ENCODE measurements around the gene PRAMEF7.
"Not testable (repeated sequence)": the region's sequence is repeated elsewhere in the genome, so short reads cannot be mapped to it uniquely, and the experiment has no call there.

The PRAMEF7 gene

DNA sequence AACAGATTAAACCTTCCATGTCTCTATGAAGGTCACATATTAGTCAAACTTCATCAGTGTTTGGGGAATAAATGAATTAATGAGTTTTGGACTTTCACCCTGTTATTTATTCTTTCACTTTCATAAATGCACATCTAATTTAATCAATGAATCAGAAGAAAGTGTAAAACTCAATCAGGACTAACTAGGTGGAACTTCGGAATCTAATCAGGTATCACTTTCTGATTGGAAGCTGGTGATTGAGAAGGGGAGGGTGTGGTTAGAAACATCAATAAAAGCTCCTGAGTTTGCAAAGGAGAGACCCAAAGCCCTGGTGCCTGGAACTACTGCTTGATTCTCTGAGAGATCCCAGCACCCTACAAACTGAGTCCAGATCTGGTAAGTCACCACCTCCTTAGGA lies at the start of gene PRAMEF7:
Gene PRAMEF7 (plus strand): TSS at position 301 of the 400 bp plus-strand sequence. CDS start 1,083 bp downstream, outside the sequence.
- not testable (repeated sequence) for H3K4me1 ChIP-seq (ENCODE audit: control insufficient read depth, low read depth, low read length); H3K9ac ChIP-seq (ENCODE audit: low read length); H3K27ac ChIP-seq (ENCODE audit: low read length); H3K4me3 ChIP-seq (ENCODE audit: low read length); H3K36me3 ChIP-seq (ENCODE audit: control insufficient read depth, low read depth, low read length); H3K27me3 ChIP-seq (ENCODE audit: control insufficient read depth, insufficient read depth, low read length); H3K9me3 ChIP-seq (ENCODE audit: control insufficient read depth, low read depth, low read length)

DNA sequence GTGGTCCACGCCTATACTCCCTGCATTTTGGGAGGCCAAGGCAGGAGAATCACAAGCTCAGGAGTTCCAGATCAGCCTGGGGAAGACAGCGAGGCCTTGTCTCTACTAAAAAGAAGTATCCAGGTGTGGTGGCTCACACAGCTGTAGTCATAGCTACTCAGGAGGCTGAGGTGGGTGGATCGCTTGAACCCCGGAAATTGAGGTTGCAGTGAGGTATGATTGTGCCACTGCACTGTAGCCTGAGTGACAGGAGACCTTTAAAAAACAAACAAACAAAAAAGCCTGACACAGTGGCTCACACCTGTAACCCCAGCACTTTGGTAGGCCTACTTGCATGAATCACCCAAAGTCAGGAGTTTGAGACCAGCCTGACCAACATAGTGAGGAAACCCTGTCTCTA lies 38.0 kb upstream of the PRAMEF7 start:
- not testable (repeated sequence) for H3K27ac ChIP-seq (ENCODE audit: low read length); H3K4me3 ChIP-seq (ENCODE audit: low read length); H3K36me3 ChIP-seq (ENCODE audit: control insufficient read depth, low read depth, low read length); H3K9ac ChIP-seq (ENCODE audit: low read length); H3K27me3 ChIP-seq (ENCODE audit: control insufficient read depth, insufficient read depth, low read length); H3K4me1 ChIP-seq (ENCODE audit: control insufficient read depth, low read depth, low read length); H3K9me3 ChIP-seq (ENCODE audit: control insufficient read depth, low read depth, low read length)

DNA sequence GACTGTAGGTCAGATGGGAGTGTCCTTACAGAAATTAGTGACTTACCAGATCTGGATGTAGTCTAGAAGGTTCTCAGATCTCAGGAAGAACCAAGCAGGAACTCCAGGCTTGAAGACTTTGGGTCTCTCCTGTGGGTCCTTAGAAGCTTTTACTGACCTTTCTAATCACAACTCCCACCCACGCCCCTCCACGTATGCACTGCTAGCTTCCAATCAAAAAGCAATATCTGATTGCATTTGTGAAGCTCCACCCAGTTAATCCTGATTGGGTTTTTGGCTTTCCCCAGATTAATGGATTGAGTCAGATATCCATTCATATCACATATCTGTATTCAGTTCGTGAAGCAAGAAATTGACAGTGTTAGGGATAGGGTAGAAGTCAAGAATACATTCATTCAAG lies 30.3 kb upstream of the PRAMEF7 start, which contains the start of gene PRAMEF4:
Gene PRAMEF4 (minus strand): TSS at position 101 of the 400 bp plus-strand sequence. CDS start 2,807 bp downstream, outside the sequence.
- not testable (repeated sequence) for H3K9me3 ChIP-seq (ENCODE audit: control insufficient read depth, low read depth, low read length); H3K27me3 ChIP-seq (ENCODE audit: control insufficient read depth, insufficient read depth, low read length); H3K9ac ChIP-seq (ENCODE audit: low read length)

DNA sequence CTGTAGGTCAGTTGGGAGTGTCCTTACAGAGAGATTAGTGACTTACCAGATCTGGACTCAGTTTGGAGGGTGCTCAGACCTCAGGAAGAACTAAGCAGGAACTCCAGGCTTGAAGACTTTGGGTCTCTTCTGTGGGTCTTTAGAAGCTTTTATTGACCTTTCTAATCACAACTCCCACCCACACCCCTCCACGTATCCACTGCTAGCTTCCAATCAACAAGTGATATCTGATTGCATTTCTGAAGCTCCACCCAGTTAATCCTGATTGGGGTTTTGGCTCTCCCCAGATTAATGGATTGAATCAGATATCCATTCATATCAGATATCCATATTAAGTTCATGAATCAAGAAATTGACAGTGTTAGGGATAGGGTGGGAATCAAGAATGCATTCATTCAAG lies 18.2 kb upstream of the PRAMEF7 start, which contains the start of gene PRAMEF10:
Gene PRAMEF10 (minus strand): TSS at position 101 of the 400 bp plus-strand sequence. CDS start 2,423 bp downstream, outside the sequence.
- not testable (repeated sequence) for H3K9ac ChIP-seq (ENCODE audit: low read length); H3K27me3 ChIP-seq (ENCODE audit: control insufficient read depth, insufficient read depth, low read length); H3K4me3 ChIP-seq (ENCODE audit: low read length); H3K36me3 ChIP-seq (ENCODE audit: control insufficient read depth, low read depth, low read length); H3K27ac ChIP-seq (ENCODE audit: low read length); H3K4me1 ChIP-seq (ENCODE audit: control insufficient read depth, low read depth, low read length); H3K9me3 ChIP-seq (ENCODE audit: control insufficient read depth, low read depth, low read length)

More for the DNA sequence above, 30.3 kb upstream of the PRAMEF7 start, which contains the start of gene PRAMEF4:
- not testable (repeated sequence) for H3K4me1 ChIP-seq (ENCODE audit: control insufficient read depth, low read depth, low read length); H3K4me3 ChIP-seq (ENCODE audit: low read length); H3K36me3 ChIP-seq (ENCODE audit: control insufficient read depth, low read depth, low read length); H3K27ac ChIP-seq (ENCODE audit: low read length)

DNA sequence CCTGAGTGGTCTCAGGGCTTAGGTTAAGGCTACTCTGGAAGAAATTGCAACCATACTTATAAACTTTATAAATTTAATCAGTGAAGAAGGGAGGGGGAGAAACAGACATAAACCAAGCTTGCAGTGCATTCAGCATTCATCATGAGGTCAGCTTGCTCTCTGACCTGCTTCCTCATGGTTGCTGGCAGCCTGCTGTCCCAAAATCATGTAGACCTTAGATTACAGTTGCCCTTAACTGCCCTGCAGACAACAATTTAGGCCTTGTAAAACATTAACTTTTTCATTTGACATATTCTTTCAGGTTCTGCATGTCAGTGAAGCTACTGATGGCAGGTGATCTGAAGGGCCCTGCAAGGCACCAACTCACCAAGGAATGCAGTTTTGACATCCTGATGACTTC lies 17.2 kb upstream of the PRAMEF7 start:
- H3K4me3 ChIP-seq (ENCODE audit: low read length); H3K4me1 ChIP-seq (ENCODE audit: control insufficient read depth, low read depth, low read length); H3K36me3 ChIP-seq (ENCODE audit: control insufficient read depth, low read depth, low read length): not testable (repeated sequence)

DNA sequence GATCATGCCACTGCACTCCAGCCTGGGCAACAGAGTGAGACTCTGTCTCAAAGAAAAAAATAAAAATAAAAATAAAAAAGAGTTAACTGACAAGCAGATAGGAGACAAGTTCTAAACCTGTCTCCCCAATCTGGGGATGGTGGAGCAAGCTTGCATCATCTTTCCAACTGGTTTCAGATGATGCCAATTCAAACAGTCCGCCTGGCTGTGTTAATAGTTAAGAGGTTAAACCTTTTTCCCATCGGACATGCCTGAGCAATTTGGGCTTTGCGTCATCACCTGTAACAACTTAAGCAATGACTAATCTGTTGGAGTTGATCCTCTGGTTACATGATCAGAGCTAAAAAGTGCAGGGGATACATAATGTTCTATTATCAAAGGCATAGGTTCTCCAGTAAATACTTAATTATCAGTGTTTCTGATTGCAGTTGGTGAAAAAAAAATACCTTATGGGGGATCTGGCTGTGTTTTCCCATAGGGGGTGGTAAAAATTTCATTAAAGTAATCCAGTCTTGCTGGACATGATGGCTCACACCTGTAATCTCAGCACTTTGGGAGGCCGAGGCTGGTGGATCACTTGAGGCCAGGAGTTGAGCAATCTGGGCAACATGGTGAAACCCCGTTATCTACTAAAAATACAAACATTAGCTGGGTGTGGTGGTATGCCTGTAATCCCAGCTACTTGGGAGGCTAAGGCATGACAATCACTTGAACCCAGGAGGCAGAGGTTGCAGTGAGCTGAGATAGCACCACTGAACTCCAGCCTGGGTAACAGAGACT lies 12.4 kb upstream of the PRAMEF7 start:
- not testable (repeated sequence) for H3K4me3 ChIP-seq (ENCODE audit: low read length); H3K9me3 ChIP-seq (ENCODE audit: control insufficient read depth, low read depth, low read length); H3K9ac ChIP-seq (ENCODE audit: low read length); H3K4me1 ChIP-seq (ENCODE audit: control insufficient read depth, low read depth, low read length); H3K27me3 ChIP-seq (ENCODE audit: control insufficient read depth, insufficient read depth, low read length); H3K27ac ChIP-seq (ENCODE audit: low read length); H3K36me3 ChIP-seq (ENCODE audit: control insufficient read depth, low read depth, low read length)

More for the DNA sequence above, 17.2 kb upstream of the PRAMEF7 start:
- not testable (repeated sequence) for H3K9ac ChIP-seq (ENCODE audit: low read length); H3K27me3 ChIP-seq (ENCODE audit: control insufficient read depth, insufficient read depth, low read length); H3K27ac ChIP-seq (ENCODE audit: low read length); H3K9me3 ChIP-seq (ENCODE audit: control insufficient read depth, low read depth, low read length)

DNA sequence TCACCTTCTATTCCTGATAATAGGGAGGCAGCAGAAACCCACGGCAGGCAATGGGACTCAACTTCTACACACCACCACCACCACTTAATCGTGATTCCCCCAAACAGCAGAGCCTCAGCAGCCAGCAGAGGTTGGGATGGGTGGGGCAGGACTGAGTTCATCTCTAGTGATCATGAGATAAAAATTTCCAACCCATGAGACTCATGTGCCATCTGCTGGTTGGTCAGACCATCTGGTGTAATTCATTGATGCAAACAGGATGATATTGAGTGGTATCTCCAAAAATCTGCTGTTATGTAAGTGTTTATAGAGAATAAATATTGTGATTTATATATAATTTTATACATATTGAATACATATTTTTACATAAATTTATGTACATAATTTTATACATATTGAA lies 5.3 kb downstream of the PRAMEF7 start:
- H3K9ac ChIP-seq (ENCODE audit: low read length); H3K27ac ChIP-seq (ENCODE audit: low read length); H3K9me3 ChIP-seq (ENCODE audit: control insufficient read depth, low read depth, low read length); H3K36me3 ChIP-seq (ENCODE audit: control insufficient read depth, low read depth, low read length); H3K4me1 ChIP-seq (ENCODE audit: control insufficient read depth, low read depth, low read length); H3K27me3 ChIP-seq (ENCODE audit: control insufficient read depth, insufficient read depth, low read length); H3K4me3 ChIP-seq (ENCODE audit: low read length): not testable (repeated sequence)

DNA sequence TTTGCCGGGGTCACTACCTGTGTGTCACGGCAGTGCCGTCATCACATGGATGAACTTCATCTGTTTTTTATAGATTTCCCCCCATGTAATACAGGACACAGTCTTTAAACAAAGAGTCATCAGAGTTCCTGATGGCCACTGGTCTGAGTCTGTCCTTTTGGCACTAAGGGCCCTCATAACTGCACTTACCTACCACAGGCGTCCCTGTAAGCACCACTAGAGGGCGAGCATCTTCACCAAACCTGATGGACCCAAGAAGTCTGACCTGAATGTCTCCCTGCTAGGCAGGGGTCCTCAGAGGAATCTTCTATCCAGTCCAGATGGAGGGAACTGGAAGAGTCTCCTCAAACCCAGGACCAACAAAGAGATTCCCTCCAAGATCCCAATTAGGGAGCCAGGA lies 8.0 kb downstream of the PRAMEF7 start:
- H3K4me3 ChIP-seq (ENCODE audit: low read length); H3K36me3 ChIP-seq (ENCODE audit: control insufficient read depth, low read depth, low read length); H3K27ac ChIP-seq (ENCODE audit: low read length); H3K9me3 ChIP-seq (ENCODE audit: control insufficient read depth, low read depth, low read length); H3K27me3 ChIP-seq (ENCODE audit: control insufficient read depth, insufficient read depth, low read length); H3K4me1 ChIP-seq (ENCODE audit: control insufficient read depth, low read depth, low read length); H3K9ac ChIP-seq (ENCODE audit: low read length): not testable (repeated sequence)

DNA sequence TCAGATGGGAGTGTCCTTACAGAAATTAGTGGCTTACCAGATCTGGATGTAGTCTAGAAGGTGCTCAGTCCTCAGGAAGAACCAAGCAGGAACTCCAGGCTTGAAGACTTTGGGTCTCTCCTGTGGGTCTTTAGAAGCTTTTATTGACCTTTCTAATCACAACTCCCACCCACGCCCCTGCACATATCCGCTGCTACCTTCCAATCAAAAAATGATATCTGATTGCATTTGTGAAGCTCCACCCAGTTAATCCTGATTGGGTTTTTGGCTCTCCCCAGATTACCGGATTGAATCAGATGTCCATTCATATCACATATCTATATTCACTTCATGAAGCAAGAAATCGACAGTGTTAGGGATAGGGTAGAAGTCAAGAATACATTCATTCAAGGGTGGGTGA lies 31.1 kb downstream of the PRAMEF7 start, which contains the start of gene PRAMEF6:
Gene PRAMEF6 (minus strand): TSS at position 101 of the 400 bp plus-strand sequence. CDS start 5,062 bp downstream, outside the sequence.
- not testable (repeated sequence) for H3K4me3 ChIP-seq (ENCODE audit: low read length); H3K4me1 ChIP-seq (ENCODE audit: control insufficient read depth, low read depth, low read length); H3K9me3 ChIP-seq (ENCODE audit: control insufficient read depth, low read depth, low read length); H3K27me3 ChIP-seq (ENCODE audit: control insufficient read depth, insufficient read depth, low read length); H3K27ac ChIP-seq (ENCODE audit: low read length); H3K36me3 ChIP-seq (ENCODE audit: control insufficient read depth, low read depth, low read length); H3K9ac ChIP-seq (ENCODE audit: low read length)

All from iPS-18a (cell line).